EL (cell line): ENCODE measurements around the gene ZSWIM4.
"Not testable (repeated sequence)": the region's sequence is repeated elsewhere in the genome, so short reads cannot be mapped to it uniquely, and the experiment has no call there.

Source experiments
- DNase-seq: peaks from one replicate; pipeline ENCODE4 v3.0.0-alpha.2; 2016

ZSWIM4 gene

DNA sequence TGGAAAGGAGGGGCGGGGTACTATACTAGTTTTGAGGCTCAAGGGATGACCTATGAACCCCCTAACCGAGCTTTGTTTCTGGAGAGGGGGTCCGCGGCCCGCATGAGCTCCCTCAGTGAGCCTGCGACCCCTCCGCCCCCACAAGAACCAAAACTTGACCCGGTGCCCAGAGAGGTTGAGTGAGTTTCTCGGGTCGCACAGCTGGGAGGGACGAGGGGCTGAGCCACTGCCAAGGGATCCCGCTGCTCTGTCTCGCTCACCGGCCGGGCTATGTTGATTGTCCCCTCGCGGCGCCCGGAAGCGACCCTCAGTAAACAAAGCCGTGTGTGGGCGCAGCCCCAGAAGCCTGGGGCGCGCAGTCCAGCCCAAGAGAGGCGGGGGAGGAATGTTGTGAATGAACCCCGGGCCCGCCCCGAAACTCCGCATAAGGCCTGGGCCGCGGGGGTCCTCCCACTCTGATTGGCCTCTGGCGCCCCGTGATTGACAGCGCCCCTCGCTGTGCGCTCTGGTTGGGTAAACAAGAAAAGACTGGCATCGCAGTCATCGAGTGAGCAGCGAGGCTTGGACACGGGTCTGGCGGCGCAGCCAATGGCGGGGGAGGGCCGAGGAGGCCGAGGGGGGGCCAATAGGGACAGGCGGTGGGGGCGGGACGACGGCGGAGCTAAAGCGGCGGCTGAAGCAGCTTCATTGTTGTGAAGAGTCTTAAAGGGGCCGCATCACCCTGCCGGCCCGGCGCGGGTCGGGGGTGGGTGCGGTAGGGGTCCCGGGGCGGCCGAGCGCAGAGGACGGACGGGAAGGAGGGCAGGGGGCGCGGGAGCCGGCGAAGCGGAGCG, at the start of gene ZSWIM4:
Gene ZSWIM4, plus strand, starts transcription at position 687 of the 833 bp plus-strand sequence. CDS start 206 bp downstream, outside the sequence.
- peak; percentile 100 for DNase-seq

DNA sequence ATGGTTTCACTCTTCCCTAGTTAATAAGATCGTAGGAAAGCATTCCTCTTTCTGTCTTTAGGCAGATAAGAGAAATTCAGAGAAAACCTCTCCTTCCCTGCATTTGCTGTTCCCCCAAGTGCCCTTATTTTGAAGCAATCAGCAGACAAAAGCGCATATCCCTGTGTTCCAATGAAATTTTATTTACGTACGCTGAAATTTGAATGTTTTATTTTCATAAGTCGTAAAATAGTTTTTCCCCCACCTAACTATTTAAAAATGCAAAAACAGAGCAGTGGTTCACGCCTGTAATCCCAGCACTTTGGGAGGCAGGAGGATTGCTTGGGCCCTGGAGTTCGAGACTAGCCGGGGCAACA, 48.2 kb upstream of the ZSWIM4 start:
- DNase-seq: no peak

DNA sequence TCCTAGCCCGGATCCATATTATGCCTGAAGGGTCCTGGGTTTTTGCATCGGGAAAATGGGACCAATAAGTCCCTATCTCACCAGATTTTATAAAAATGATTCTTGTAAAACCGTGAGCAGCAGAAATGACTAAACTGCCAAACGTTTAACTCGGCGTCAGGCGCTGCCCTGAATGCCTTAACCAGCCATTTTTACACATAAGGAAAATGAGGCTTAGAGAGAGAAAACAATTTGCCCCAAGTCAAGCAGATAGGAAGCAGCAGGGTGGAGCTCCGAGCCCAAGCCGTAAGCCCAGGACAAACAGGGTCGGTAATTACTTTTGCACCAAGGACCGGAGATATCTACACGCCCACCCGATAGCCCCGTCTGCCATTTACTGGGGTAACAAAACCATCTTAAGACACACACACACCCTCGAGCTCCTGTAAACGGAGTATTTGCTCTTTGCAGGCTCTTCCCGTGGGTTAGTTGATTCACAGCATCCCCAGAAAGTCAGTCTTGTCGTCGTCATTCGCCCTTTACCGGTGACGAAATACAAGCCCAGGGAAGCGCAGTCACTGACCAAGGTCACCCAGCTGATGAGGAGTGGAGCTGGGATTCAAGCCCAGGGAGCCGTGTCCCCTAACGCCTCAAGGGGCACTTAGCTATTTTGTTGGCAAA, 46.9 kb upstream of the ZSWIM4 start:
- peak; percentile 54 for DNase-seq

DNA sequence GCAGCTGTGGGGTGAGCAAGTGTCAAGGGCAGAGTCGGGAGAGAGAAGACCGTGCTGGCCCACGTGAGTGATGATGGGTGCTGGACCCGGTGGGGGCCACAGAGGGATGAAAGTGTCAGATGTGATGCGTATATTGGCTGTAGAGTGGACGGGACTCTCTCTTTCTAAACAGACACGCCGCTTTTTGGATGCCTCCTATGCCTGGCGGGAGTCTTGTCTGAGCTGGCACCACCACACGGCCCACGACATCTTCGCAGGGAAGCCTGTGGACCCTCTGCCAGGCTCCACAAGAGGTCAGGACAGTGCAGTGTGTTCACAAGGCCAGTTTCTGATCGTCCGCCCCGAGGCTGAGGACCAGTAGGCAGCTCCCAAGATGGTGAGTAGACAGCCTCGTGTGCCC, 43.8 kb upstream of the ZSWIM4 start:
- no peak for DNase-seq

DNA sequence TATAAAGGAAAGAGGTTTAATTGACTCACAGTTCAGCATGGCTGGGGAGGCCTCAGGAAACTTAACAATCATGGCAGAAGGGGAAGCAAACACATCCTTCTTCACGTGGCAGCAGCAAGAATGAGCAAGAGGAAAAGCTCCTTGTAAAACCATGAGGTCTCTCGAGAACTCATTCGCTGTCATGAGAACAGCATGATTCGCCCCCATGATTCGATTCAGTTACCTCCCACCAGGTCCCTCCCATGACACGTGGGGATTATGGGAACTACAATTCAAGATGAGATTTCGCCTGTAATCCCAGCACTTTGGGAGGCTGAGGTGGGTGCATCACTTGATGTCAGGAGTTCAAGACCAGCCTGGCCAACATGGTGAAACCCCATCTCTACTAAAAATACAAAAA, 41.6 kb upstream of the ZSWIM4 start:
- not testable (repeated sequence) for DNase-seq

DNA sequence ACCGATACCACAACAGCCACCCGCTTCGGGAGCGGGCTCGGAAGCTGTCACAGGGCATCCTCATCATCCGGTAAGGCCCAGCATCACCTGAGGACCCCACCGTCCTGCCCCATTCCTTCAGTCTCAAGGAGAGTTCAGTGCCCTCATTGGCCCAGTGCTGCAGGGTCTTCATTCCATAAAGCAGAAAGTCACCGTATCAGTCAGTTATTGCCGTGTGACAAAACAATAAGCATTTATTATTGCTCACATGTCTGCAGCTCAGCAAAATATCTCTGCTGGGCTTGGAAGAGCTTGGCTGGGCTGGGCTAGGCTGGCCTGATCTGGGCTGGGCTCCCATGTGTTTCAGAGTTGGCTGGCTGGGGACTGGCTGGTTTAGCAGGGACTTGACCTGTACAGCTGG, 39.0 kb upstream of the ZSWIM4 start:
- DNase-seq: no peak

DNA sequence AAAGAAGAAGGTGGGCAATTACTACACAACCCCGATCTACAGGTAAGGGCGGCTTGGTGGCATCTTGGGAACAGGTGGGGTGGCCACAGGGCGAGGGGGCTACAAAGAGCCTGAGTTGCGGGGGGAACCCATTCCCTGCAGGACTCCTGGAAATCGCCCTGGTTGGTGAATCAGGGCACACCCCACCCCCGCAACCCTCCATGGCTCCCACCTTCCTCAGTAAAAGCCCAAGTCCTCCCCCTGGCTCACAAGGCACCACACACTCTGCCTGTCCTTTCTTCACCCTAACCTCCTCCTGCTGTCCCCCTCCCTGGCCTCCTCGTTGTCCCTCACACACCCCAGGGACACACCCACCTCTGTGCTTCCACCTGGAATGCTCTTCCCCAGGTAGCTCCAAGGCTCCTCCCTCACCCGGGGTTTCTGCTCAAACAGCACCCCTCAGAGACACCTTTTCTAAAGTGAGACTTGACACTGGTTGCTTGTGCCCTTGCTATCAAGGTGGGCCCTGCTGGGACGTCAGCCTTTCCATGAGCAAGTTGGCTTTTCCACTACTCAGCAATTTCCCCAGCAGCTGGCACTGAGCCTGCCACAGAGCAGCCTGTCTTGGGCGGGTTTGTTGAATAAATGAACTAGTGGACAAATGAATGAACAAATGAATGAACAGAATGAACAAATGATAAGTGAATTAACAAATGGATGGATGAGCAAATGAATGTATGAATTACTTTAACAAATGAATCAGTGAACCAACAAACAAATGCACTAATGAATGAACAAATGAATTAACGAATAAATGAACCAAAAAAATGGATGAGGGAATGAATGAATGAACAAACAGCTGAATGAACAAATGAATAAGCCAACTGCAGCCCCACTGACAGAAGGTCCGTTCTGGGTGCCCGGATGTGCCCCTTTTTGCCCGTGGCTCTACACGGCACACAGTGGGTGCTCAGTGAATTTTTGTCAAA, 37.2 kb upstream of the ZSWIM4 start:
- no peak for DNase-seq

DNA sequence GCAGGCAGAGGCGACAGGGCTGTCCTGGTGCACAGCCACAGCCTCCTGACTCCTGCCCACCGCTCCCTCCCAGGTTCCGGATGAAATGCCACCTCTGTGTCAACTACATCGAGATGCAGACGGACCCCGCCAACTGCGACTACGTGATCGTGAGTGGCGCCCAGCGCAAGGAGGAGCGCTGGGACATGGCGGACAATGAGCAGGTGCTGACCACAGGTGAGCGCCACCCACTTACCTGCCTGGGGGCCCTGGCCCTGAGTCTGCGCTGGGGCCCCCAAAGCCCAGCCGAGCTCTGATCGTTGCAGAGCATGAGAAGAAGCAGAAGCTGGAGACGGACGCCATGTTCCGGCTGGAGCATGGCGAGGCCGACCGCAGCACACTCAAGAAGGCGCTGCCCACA, 36.4 kb upstream of the ZSWIM4 start:
- DNase-seq: no peak

DNA sequence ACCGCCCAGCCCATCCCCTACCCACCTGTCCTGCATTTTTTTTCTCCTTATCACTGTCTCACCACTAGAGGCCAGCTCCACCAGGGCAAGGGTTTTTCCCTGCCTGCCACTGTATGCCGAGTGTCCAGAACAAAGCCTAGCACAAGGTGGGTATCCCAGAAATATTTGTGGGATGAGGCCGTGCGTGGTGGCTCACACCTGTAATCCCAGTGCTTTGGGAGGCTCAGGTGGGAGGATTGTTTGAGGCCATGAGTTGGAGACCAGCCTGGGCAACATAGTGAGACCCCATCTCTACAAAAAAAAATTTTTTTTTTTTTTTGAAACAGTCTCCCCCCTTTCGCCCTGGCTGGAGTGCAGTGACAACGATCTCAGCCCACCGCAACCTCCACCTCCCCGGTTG, 33.8 kb upstream of the ZSWIM4 start:
- no peak for DNase-seq

DNA sequence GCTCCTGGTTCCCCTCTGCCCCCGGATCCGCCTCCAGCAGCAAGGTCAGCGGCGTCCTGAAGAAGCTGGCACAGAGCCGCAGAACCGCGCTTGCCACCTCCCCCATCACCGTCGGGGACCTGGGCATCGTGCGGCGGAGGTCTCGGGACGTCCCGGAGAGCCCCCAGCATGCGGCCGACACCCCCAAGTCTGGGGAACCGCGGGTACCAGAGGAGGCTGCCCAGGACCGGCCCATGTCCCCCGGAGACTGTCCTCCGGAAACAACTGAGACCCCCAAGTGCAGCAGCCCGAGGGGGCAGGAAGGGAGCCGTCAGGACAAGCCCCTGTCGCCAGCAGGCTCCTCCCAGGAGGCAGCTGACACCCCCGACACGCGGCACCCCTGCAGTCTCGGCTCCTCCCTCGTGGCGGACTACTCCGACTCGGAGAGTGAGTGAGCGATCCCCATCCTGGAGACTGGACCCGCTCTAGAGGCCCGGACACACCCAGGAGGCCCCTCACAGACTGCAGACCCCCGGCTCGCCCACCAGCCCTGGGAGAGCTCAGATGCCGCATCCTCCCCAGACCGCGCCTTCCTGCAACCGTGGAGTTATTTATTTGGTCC, 32.5 kb upstream of the ZSWIM4 start:
- no peak for DNase-seq

DNA sequence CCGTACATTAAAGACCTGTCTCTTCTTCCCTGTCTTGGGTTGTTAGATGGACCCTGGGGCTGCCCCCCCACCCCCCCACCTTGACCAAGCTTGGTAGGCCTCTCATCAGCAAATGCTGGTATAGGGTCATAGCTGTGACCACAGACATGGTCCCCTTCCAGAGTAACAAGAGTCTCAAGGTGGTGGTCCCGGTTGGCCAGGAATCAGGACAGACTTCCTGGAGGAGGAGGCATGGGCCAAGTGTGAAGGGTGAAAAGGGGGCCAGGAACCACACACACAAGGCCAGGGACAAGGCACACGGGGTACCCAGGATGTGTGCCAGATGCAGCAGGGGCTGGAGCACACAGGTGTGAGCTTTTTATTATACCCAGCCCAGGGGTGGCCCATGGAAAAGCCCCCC, 32.0 kb upstream of the ZSWIM4 start:
- DNase-seq: no peak

DNA sequence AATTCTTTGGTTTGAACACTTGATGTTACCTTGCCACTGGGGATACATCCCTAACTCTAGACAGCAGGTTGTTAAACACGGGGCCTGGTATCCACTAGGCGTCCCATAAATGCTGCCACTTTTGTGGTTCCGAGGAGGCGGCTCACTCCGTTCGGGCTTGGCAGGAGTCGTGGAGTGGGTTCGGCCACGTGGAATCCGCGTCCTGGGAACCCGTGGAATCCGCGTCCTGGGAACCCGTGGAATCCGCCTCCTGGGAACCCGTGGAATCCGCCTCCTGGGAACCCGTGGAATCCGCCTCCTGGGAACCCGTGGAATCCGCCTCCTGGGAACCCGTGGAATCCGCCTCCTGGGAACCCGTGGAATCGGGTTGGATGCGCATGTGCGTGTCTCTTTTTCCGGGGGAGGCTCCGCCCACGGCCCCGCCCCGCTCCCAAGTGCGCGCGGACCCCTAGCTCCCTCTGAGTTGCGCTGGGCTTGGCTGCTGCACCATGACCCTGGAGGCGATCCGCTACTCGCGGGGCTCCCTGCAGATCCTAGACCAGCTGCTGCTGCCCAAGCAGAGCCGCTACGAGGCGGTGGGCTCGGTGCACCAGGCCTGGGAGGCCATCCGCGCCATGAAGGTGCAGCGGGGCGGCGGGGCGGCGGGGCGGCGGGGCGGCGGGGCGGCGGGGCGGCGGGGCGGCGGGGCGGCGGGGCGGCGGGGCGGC, 31.0 kb upstream of the ZSWIM4 start, which contains the start of gene MRI1:
Gene MRI1, plus strand, starts transcription at position 422 of the 707 bp plus-strand sequence. Its CDS starts 67 bp downstream, at position 489.
- peak; percentile 77 for DNase-seq

DNA sequence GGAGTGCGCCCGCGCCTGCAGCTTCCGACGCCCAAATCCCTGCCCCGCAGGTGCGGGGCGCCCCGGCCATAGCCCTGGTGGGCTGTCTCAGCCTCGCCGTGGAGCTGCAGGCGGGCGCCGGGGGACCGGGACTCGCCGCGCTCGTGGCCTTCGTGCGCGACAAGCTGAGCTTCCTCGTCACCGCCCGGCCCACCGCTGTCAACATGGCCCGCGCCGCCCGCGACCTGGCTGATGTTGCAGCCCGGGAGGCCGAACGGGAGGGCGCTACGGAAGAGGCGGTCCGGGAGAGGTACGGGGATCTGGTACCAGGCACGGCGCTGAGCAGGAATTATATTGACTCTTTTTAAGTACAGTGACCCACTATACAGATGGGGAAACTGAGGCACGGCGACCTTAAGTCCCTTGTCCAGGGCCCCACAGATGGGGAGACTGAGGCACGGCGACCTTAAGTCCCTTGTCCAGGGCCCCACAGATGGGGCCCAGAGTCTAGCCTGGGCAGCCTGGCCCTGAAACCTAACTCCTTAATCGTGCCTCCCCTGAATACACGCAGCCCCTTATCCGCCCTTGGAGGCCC, 30.3 kb upstream of the ZSWIM4 start:
- no peak for DNase-seq

DNA sequence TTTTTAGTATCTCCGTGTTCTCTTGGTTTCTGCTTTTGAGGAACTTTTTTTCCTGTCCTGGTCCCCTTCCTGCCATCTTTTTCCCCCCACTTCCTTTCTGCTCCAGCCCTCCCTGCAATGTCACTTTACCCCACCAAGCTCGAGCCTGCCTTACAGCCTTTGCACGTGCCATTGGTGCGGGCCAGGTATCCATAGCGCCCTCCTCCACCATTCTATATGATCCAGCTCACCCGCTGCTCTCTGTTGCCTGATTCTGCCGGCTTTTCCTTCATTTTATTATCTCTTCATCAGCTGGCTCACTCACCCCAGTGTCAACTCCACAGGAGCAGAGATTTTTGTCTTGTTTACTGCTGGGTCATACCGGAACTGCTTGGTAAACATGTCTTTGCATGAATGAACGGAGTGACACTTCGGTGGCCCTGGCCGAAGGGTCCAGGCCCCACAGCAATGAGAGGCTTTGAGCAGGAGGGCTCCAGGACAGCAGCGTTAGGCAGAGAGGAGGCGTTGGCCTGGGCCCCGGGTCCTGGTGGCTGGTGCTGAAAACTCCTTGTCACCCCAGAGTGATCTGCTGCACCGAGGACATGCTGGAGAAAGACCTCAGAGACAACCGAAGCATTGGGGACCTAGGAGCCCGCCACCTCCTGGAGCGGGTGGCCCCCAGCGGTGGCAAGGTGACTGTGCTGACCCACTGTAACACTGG, 29.7 kb upstream of the ZSWIM4 start:
- no peak for DNase-seq

DNA sequence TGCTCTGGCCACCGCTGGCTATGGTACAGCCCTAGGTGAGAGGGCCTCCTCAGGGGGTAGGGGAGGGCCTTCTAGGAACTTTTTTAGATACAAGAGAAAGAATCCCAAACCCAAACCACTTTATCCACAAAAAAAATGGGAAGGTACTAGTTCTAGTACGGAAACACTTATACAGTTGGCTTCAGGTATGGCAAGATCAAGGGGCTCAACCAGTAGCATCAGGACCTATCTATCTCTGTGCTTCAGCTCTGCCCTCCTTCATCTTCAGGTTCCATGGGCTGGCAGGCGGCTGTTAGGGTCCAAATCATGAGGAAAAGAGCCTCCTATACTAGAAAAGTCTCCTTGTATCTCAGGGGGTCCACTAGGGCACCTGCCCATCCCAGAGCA, 29.2 kb upstream of the ZSWIM4 start:
- no peak for DNase-seq

DNA sequence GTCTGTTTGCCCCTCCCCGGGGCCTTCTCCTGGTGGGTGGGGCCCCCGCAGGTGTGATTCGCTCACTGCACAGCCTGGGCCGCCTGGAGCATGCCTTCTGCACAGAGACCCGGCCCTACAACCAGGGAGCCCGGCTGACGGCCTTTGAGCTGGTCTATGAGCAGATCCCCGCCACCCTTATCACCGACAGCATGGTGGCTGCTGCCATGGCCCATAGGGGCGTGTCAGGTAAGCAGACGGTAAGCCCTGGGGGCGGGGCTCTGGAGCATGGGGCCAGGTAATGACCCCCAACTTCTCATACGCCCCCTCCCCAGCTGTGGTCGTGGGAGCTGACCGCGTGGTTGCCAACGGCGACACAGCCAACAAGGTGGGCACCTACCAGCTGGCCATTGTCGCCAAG, 26.7 kb upstream of the ZSWIM4 start:
- no peak for DNase-seq

DNA sequence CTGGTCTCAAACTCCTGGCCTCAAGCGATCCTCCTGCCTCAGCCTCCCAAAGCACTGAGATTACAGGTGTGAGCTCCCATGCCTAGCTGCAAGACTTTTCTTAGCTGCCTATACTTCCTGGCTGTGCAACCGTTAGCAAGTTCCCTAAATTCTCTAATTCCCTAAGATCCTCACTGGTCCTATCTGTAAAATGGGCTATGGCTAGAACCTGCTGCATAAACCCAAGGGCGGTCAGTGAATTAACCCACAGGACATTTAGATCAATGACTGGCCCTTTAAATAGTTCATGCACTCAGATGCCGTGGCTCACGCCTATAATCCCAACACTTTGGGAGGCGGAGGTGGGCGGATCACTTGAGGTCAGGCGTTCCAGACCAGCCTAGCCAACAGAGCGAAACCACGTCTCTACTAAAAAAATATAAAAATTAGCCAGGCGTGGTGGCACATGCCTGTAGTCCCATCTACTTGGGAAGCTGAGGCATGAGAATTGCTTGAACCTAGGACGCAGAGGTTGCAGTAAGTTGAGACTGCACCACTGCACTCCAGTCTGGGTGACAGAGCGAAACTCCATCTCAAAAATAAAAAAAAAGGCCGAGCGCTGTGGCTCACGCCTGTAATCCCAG, 25.1 kb upstream of the ZSWIM4 start:
- no peak for DNase-seq

DNA sequence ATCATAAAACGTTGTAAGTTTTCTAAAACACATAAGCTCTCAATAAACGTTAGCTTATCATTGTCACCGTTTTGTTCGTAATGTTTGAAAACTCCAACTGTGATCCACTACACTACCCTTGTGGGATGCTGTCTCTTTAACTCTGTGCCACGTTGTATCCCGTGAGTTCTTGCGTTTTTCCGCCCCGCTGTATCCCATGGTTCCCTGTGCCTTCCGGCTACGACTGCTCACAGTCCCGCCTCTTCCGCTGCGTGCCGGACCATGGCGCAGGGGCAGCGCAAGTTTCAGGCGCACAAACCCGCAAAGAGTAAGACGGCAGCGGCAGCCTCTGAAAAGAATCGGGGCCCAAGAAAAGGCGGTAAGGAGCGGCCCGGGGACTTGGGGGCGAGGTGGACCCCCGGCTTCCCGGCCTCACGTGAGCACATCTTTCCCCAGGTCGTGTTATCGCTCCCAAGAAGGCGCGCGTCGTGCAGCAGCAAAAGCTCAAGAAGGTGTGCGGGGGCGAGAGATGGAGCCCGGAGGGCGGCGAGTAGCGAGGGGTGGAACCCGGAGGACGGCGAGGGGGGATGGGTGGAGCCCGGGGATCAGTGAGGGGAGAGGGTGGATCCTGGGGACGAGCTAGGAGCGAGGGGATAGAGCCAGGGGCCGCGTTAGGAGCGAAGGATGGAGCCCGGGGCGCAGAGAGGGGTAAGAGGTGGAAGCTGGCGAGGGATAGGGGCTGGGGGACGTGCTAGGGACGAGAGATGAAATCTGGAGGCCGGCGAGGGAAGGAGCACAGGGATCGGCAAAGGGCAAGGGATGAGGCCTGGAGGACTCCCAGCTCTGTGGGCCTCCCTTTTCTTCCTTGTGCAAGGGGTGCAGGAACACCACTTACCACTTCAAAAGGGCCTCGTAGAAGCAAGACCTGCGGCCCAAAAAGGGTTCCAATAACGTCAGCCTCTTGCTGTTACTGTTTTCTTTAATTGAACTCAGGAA, 20.7 kb upstream of the ZSWIM4 start, which contains the start of gene C19orf53:
Gene C19orf53, plus strand, starts transcription at position 240 of the 975 bp plus-strand sequence. Its CDS starts 22 bp downstream, at position 262.
- DNase-seq: peak; percentile 93

DNA sequence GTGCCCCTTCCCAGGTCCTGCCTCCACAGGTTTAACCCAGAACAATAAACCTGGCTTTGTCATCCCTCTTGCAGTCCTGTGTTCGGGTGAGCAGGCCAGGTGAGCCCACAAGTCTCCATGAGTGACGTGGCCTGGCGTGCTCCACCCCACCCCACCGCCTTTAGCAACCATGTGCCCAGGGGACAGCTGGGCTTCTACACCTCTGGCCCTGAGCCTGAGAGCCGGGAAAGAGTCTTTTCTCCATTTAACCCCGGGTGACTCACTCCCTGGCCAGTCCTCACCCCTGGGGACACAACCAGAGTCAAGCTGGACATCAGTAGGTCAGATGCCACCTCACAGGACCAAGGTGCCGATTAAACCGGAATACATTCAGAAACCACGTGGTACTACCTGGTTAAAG, 16.8 kb upstream of the ZSWIM4 start:
- no peak for DNase-seq
